Right ventricle myocardium inferior (tissue), 1 donor: ENCODE measurements around the gene SNTB2. TPM values are rescaled to one million over a fixed set of nuclear protein-coding genes. Genes with fewer than 3 reads are reported as not detected.
"Not testable (repeated sequence)": the region's sequence is repeated elsewhere in the genome, so short reads cannot be mapped to it uniquely, and the experiment has no call there.

Experiments used
- ATAC-seq: fragments of 200-7000 bp; cut with Tn5 transposase; one replicate; pipeline ENCODE4 v1.9.1; 2020; ENCODE audit warnings: mild to moderate bottlenecking, moderate library complexity
- DNase-seq: peaks from one replicate; pipeline ENCODE4 v3.0.0; 2021; ENCODE audit errors: missing footprints
- intact Hi-C: fragments of 100-400 bp; cut with DNase I; formaldehyde crosslinking; loops from one replicate; pipeline ENCODE4 v1.11.0; 2022
- long read RNA-seq: library from polyadenylated mRNA; unstranded; transcript quantifications from one replicate; pipeline ENCODE4 v2.0.0, GENCODE V29; 2021
- total RNA-seq: library from RNA; stranded (reverse); fragmentation: NEBNext Ultra II Directional; extraction: Animal tissue kit (Norgen Biotek cat#: 25700); gene quantifications from one replicate; pipeline ENCODE4 v1.2.1, GENCODE V29; 2021
- donor health status: DM: no; HTN: yes; CAD: no; lungs with severe emphysema.

SNTB2 gene
- 16.5 TPM for total RNA-seq
- long read RNA-seq, full-length matches to known transcripts: 2 of 3 reads
- long read RNA-seq, partial matches to known transcripts: 0 of 3 reads
- long read RNA-seq, other reads (novel, unspliced or antisense): 1 of 3 reads

GRCh38 chr16:69186642-69187445 lies at the start of gene SNTB2:
Gene SNTB2 (plus strand): TSS chr16:69187164. CDS start chr16:69187167, 3 bp downstream.
- ATAC-seq: peak; percentile 99
- DNase-seq: peak; percentile 98
- intact Hi-C loops: no loop called here

DNA sequence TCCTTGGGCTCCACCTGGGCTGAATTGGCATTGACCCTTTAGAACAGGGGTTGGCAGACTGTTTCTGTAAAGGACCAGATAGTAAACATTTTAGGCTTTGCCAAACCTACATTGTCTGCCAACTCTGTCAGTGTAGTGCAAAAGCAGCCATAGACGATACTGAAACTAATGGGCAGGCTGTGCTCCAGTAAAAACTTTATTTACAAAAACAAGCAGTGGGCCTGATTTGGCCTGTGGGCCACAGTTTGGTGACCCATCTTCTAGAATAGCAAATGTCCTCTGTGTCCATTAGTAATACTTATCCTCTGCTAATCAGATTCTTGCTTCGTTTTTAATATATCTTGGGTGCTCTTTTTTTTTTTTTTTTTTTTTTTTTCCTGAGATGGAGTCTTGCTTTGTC lies 48.4 kb upstream of the SNTB2 start:
- DNase-seq (no peak), ATAC-seq (no peak)
- intact Hi-C loops: no loop called here

DNA sequence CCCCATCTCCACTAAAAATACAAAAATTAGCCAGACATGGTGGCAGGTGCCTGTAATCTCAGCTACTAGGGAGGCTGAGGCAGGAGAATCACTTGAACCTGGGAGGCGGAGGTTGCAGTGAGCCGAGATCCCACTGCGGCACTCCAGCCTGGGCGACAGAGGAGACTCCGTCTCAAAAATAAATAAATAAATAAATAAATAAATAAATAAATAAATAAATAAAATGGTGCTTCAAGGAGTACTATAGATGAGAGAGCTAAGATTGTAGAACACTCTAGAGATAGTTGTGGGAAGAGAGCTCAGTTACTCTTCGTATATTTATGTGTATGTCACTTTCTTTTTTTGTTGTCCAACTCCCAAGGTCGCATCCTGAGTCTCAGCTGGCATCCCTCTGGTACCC lies 47.5 kb upstream of the SNTB2 start:
- ATAC-seq, DNase-seq, intact Hi-C loops: not testable (repeated sequence)

DNA sequence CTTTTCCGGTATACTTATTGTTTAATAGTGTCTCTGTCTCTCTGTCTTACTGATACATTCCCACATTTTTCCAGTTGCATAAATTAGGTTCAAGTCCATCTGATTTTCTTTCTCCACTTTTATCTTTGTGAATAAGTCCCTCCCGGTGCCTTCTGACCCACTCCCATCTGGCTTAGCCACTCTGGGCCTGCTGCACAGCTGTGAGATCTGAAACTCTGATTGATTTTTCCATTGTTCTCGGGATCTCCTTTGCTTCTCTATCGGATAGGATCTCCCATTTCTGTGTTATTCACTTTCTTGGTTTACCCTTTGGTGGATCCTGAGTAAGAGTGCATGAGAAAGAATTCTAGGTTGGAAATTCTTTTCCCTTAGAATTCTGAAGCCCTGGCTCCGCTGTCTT lies 46.0 kb upstream of the SNTB2 start:
- ATAC-seq: no peak
- no peak for DNase-seq
- intact Hi-C loops: no loop called here

DNA sequence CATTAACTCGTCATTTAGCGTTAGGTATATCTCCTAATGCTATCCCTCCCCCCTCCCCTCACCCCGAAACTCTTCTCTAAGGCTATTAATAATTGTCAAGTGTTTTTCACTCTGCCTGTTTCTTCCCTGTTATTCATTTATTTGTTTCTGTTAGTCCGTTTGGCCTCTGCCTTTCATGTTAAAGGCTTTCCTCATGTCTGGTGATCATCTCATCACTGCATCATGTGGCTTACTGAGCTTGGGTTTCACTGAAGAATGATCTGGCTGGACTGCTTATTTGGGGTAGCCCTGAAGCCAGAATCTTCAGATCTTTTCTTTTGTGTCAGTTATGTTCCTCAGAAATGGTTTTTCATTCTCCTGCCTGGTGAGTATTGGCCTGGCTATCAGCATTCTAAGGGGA lies 45.0 kb upstream of the SNTB2 start:
- intact Hi-C loops: no loop called here
- DNase-seq (no peak), ATAC-seq (no peak)

- ATAC-seq (no peak), DNase-seq (no peak)
- intact Hi-C loops: no loop called here
Measured at GRCh38 chr16:69143116-69143515, 43.8 kb upstream of the SNTB2 start.

- ATAC-seq: no peak
- DNase-seq: no peak
- intact Hi-C loops: no loop called here
Measured at GRCh38 chr16:69145658-69146057, 41.3 kb upstream of the SNTB2 start.

- not testable (repeated sequence) for ATAC-seq, DNase-seq
- intact Hi-C loops: loop anchor here (1.0 kb wide), 1 partner anchor 138 kb away; no protein-coding TSS in a partner anchor
Measured at GRCh38 chr16:69149621-69150020, 37.3 kb upstream of the SNTB2 start.

- peak; percentile 67 for ATAC-seq
- DNase-seq: no peak
Measured at GRCh38 chr16:69150146-69150865, 36.7 kb upstream of the SNTB2 start.

GRCh38 chr16:69157196-69157595 lies 29.8 kb upstream of the SNTB2 start:
- intact Hi-C loops: no loop called here
- no peak for DNase-seq
- ATAC-seq: no peak

More at GRCh38 chr16:69150146-69150865, 36.7 kb upstream of the SNTB2 start:
- intact Hi-C loops: loop anchor here (1.0 kb wide), 1 partner anchor 137 kb away; no protein-coding TSS in a partner anchor

- ATAC-seq: no peak
- DNase-seq: no peak
- intact Hi-C loops: no loop called here
Measured at GRCh38 chr16:69160192-69160591, 26.8 kb upstream of the SNTB2 start.

DNA sequence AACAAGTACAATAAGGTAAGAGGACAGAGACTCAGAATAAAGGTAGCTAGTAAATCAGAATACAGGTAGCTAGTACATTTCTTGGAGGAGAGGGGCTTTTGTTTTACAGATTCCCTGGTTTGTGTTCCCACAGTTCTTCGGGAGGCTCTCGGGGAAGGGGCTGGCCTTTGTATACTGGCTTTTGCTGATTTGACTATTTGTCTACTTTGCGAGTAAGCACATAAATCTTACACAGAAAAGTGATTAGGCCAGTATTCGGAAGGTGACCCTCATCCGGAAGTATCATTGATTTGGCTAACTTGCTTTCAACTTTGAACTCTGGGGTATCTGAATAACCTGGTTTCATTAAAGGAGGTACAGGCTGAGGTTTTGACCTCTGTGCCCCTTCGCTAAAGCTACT lies 21.4 kb upstream of the SNTB2 start:
- no peak for ATAC-seq
- intact Hi-C loops: no loop called here
- no peak for DNase-seq

DNA sequence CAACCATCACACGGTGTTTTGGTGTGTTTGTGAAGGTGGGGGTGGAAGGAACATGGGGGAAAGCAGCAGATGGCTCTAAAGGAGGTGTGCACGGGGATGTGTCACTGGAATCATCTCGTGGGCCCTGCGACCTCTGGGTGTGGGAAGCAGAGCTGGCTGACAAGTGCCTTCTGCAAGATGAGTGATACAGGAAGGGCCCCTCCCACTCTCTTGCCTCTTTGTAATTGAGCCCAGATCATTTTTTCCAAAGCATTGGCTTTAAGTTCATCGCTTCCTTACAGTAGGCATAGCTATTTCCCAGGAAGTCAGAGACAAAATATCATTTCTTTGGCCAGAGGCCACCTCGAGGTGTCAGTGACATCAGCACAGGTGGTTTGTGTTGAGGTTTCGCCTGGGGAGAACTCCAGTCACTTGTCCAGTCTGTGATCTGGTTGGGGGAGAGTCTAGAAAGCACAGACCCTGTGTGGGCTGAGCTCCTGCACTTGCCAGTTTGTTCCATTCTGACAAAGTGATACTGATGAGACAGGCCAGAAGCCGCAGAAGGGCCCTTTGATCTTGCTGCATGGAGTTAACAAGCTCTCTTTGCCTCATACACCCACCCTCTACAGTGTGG lies 20.6 kb upstream of the SNTB2 start:
- intact Hi-C loops: no loop called here
- DNase-seq (no peak), ATAC-seq (no peak)

DNA sequence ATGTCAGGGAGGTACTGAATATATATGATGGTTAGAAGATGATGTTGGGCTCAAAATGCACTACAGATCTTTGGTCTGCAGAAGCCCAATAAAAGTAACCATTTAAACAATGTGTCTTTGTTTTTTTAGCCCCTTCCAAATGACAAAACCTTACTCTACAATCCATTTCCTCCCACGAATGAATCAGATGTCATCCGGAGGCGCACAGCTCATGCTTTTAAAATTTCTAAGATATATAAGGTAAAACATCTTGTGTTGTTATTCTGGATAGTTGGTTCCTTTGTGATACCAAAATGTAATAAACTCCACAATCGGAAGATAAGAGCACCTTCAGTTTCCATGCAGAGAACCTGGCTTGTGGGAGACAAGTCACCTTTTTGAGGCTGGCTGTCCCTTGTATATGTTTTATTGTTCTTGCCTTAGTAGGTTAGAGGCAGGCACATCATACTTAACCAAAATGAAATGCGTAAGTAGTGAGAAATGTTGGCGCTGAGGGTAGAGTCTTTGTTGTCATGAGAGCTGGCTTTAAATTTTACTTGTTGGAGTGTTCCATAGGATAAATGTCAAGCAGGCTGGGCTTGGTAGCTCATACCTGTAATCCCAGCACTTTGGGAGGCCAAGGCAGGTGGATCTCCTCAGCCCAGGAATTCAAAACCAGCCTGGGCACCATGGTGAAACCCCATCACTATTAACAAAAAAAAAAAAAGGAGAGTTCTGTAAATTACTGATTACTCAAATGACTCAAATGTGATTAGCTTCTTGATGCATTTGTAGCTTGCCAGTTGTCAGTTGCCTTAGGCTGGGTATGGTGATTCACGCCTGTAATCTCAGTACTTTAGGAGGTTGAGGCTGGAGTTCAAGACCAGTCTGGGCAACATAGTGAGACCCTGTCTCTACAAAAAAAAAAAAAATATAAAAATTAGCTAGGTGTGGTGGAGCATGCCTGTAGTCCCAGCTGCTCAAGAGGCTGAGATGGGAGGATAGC lies 19.7 kb upstream of the SNTB2 start:
- no peak for ATAC-seq

DNA sequence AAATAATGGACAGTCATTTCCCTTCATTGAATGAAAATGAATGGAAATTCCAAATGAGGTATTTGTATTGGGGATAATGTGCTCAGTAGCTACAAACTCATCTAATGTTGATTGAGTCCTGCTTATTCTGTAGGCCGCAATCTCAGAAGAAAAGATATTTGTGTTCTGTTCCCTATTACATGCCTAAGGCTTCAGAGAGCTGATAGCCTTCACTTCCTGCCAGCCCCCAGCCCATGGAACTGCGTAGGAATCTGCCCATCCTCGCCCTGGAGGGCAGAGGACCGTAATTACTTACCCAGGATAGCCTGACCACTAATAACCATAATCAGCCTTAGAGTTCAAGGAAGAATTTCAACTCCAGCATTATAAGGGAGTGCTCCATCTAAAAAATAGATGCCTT lies 17.9 kb upstream of the SNTB2 start:
- no peak for DNase-seq
- intact Hi-C loops: no loop called here
- no peak for ATAC-seq

More for the DNA sequence above, 19.7 kb upstream of the SNTB2 start:
- intact Hi-C loops: no loop called here
- no peak for DNase-seq

DNA sequence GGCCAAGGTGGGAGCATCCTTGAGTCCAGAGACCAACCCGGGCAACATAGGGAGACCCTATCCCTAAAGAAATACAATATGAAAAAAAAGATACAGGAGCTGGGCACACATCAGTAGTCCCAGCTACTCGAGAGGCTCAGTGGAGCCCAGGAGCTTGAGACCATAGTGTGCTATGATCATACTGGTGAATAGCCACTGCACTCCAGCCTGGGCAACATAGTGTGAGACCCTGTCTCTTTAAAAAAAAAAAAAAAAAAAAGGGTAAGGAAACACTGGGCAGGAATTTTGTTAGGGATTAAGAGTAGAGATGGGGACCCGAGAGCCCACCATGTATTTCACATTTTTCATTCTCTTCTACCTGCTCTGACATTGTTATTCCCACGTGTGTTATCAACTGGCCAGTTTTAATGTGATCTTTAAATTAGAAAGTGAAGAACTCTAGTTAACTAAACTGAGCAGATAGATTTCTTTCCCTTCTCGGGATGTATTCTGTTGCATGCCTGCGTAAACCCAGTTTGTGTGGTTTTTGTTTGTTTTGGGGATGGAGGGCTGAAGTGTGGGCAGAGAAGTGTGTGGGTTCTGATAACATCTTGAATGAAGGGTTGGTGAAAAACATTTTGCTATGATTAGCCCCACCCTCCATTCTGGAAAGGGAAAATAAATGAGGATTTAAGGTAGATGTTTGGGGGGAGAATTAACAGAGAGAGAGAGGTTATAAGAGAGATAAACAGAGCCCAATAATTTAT lies 17.2 kb upstream of the SNTB2 start:
- intact Hi-C loops: loop anchor here (5.0 kb wide), 1 partner anchor 118 kb away; no protein-coding TSS in a partner anchor
- no peak for ATAC-seq
- no peak for DNase-seq

- ATAC-seq: no peak
- intact Hi-C loops: loop anchor here (5.0 kb wide), 1 partner anchor 116 kb away; no protein-coding TSS in a partner anchor
- DNase-seq: no peak
Measured at GRCh38 chr16:69171325-69172084, 15.5 kb upstream of the SNTB2 start.
